GM19238 (cell line): ENCODE measurements around the gene BMERB1.
"Not testable (repeated sequence)": the region's sequence is repeated elsewhere in the genome, so short reads cannot be mapped to it uniquely, and the experiment has no call there.

Source experiments
- DNase-seq: peaks from one replicate; pipeline ENCODE4 v3.0.0; 2011; ENCODE audit warnings: low spot score; ENCODE audit not compliant: insufficient read length

BMERB1 gene

GRCh38 chr16:15422222-15422621 lies 12.2 kb upstream of the BMERB1 start:
- DNase-seq: no peak

- no peak for DNase-seq
Observed at GRCh38 chr16:15425861-15426260, 8.5 kb upstream of the BMERB1 start.

- DNase-seq: no peak
Observed at GRCh38 chr16:15426796-15427195, 7.6 kb upstream of the BMERB1 start.

GRCh38 chr16:15427648-15428239 lies 6.6 kb upstream of the BMERB1 start:
- DNase-seq: peak; percentile 19

- not testable (repeated sequence) for DNase-seq
Observed at GRCh38 chr16:15430884-15431283, 3.5 kb upstream of the BMERB1 start.

GRCh38 chr16:15434079-15434424 lies 336 bp upstream of the BMERB1 start:
- DNase-seq: no peak

GRCh38 chr16:15435216-15435864 lies 952 bp downstream of the BMERB1 start:
- DNase-seq: no peak

GRCh38 chr16:15439102-15439501 lies 4.7 kb downstream of the BMERB1 start:
- DNase-seq: no peak

GRCh38 chr16:15439521-15439920 lies 5.1 kb downstream of the BMERB1 start:
- no peak for DNase-seq

- no peak for DNase-seq
Observed at GRCh38 chr16:15440852-15441251, 6.5 kb downstream of the BMERB1 start.

GRCh38 chr16:15442140-15442539 lies 7.8 kb downstream of the BMERB1 start:
- not testable (repeated sequence) for DNase-seq

- no peak for DNase-seq
Observed at GRCh38 chr16:15443753-15444152, 9.4 kb downstream of the BMERB1 start.

- no peak for DNase-seq
Observed at GRCh38 chr16:15444264-15444663, 9.9 kb downstream of the BMERB1 start.

GRCh38 chr16:15445450-15445849 lies 11.1 kb downstream of the BMERB1 start:
- no peak for DNase-seq

GRCh38 chr16:15446901-15447300 lies 12.5 kb downstream of the BMERB1 start:
- no peak for DNase-seq

GRCh38 chr16:15450624-15451023 lies 16.2 kb downstream of the BMERB1 start:
- no peak for DNase-seq

- no peak for DNase-seq
Observed at GRCh38 chr16:15451098-15451731, 16.8 kb downstream of the BMERB1 start.

- no peak for DNase-seq
Observed at GRCh38 chr16:15452246-15452855, 18.0 kb downstream of the BMERB1 start.

GRCh38 chr16:15453296-15453695 lies 18.9 kb downstream of the BMERB1 start:
- not testable (repeated sequence) for DNase-seq

GRCh38 chr16:15454933-15455332 lies 20.5 kb downstream of the BMERB1 start:
- DNase-seq: not testable (repeated sequence)

GRCh38 chr16:15457400-15457799 lies 23.0 kb downstream of the BMERB1 start:
- no peak for DNase-seq

- DNase-seq: no peak
Observed at GRCh38 chr16:15457958-15458357, 23.6 kb downstream of the BMERB1 start.
